ENCODE data around the gene EP400. TPM values are rescaled to one million over a fixed set of nuclear protein-coding genes. Genes with fewer than 3 reads are reported as not detected.
A peak's percentile ranks its signal among the peaks of the same experiment; 100 is the strongest.

EP400 gene, protein sequence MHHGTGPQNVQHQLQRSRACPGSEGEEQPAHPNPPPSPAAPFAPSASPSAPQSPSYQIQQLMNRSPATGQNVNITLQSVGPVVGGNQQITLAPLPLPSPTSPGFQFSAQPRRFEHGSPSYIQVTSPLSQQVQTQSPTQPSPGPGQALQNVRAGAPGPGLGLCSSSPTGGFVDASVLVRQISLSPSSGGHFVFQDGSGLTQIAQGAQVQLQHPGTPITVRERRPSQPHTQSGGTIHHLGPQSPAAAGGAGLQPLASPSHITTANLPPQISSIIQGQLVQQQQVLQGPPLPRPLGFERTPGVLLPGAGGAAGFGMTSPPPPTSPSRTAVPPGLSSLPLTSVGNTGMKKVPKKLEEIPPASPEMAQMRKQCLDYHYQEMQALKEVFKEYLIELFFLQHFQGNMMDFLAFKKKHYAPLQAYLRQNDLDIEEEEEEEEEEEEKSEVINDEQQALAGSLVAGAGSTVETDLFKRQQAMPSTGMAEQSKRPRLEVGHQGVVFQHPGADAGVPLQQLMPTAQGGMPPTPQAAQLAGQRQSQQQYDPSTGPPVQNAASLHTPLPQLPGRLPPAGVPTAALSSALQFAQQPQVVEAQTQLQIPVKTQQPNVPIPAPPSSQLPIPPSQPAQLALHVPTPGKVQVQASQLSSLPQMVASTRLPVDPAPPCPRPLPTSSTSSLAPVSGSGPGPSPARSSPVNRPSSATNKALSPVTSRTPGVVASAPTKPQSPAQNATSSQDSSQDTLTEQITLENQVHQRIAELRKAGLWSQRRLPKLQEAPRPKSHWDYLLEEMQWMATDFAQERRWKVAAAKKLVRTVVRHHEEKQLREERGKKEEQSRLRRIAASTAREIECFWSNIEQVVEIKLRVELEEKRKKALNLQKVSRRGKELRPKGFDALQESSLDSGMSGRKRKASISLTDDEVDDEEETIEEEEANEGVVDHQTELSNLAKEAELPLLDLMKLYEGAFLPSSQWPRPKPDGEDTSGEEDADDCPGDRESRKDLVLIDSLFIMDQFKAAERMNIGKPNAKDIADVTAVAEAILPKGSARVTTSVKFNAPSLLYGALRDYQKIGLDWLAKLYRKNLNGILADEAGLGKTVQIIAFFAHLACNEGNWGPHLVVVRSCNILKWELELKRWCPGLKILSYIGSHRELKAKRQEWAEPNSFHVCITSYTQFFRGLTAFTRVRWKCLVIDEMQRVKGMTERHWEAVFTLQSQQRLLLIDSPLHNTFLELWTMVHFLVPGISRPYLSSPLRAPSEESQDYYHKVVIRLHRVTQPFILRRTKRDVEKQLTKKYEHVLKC (N-terminal part only)
- total RNA-seq (ENCODE audit: low replicate concordance): 11.4 and 14.7 TPM in 2 replicates

GRCh38 chr12:131949431-131950181, at the start of gene EP400:
Gene EP400 (plus strand): TSS chr12:131949942. CDS start chr12:131960620, 10,678 bp downstream.
- TF ChIP-seq CTCF (IDR thresholded peaks at IDR 0.05; ENCODE audit: insufficient read depth, low read length): no peak
- H3K4me3 ChIP-seq (ENCODE audit: low read depth, low read length): peak within 1 kb of the TSS; percentile 84
- DNase-seq (ENCODE audit: low read depth): peak; percentile 87

- H3K4me3 ChIP-seq (ENCODE audit: low read depth, low read length): no peak overlapping the region
Measured at GRCh38 chr12:131900397-131900796, 49.3 kb upstream of the EP400 start.

DNA sequence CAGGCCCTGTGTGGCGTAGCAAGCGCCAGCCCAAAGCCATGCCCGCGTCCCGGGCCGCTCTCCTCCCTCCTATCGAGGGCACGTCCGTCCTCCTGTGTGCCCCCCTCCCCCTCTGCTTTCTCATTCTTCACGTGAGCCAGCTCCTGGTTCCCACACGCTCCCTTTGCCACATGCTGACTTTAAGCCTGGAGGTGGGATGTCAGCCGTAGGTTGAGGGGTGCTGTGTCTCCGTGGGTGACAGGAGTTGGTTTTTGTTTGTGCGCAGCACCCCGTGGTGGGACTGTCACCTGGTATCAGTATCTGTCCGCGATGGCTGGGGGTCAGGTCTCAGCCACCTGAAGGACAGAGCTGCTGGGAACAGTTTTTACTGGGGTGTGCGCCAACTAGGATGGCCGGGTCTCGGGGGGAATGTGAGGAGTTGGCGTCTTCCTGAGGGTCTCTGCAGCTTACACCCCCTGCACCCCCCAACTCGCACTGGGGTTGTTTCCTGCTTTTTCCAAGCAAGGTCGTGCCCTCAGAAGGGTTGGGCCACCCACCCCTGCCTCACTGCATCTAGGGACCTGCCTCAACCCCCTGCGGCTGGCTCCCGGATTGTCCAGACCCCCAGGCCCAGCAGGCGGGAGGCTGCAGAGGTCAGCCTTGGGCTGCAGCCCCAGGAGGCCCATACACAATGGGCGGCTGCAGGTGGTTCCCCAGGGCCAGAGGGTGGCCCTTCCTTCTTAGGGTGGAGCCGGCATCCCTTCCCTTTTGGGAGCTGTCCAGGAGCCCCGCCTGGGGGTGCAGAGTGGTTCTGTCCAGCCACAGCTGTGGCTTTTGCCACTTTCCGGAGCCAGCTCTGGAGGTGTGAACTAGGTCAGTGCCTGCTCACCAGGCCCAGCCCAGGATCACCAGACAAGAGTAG, 48.1 kb upstream of the EP400 start:
- TF ChIP-seq CTCF (IDR thresholded peaks at IDR 0.05; ENCODE audit: insufficient read depth, low read length): no peak
- H3K4me3 ChIP-seq (ENCODE audit: low read depth, low read length): no peak overlapping the region
- no peak for DNase-seq (ENCODE audit: low read depth)

More at GRCh38 chr12:131900397-131900796, 49.3 kb upstream of the EP400 start:
- TF ChIP-seq CTCF (IDR thresholded peaks at IDR 0.05; ENCODE audit: insufficient read depth, low read length): no peak
- DNase-seq (ENCODE audit: low read depth): no peak

DNA sequence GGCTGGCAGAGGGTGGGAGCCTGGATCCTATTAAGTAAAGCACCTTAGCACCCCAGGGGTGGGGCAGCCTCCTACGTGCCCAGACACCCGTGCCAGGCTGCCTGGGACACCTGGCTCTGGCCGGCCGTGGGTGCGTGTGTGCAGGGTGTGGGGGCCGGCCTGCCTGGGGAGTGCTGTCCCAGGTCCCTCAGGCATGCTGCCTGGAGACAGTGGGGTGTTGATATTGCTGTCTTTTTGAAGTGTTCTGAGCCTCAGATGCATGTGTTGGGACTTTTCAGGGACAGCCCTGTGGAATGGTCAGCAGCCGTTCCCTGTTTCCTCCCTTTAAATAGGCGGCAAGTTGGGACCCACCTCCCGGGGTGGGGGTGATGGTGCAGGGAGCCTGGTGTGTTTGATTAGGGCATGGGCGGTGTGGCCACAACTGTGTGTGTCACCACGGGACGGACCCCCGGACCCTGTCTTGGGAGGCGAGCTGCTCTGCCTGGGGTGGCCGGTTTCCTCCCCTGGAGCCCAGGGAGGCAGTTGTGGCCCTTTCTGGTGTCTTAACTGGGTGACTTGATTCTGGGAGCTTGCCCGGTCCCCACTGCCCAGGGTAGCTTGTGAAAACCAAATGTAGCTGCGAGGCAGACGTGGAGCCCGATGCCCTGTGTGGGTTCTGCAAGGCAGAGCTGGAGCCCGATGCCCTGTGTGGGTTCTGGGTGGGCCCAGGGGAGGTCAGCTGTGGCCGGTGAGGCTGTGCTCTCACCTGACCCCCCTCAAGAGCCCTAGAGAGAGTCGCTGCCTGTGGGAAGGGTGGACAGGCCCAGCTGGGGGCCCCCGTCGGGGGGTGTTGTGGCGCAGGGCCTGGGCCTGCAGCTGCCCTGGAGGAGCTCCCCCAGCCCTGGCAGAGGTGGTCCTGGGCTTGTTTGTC, 47.2 kb upstream of the EP400 start:
- no peak for TF ChIP-seq CTCF (IDR thresholded peaks at IDR 0.05; ENCODE audit: insufficient read depth, low read length)
- DNase-seq (ENCODE audit: low read depth): no peak
- H3K4me3 ChIP-seq (ENCODE audit: low read depth, low read length): no peak overlapping the region
